CD4-positive, alpha-beta T cell (primary cell): ENCODE data around the gene CDC42BPA. TPM values are rescaled to one million over a fixed set of nuclear protein-coding genes. Genes with fewer than 3 reads are reported as not detected.

Experiments
- ATAC-seq: fragments of 200-7000 bp; cut with Tn5 transposase; one replicate; pipeline ENCODE4 v1.10.0; 2022; ENCODE audit warnings: mild to moderate bottlenecking; ENCODE audit not compliant: poor library complexity
- CTCF ChIA-PET: fragments of 350-600 bp; sonication (Branson Sonifier 250); formaldehyde crosslinking; loops from one replicate; lab custom pipeline; 2021; ENCODE audit warnings: antibody characterized with exemption, inconsistent platforms; lab: Charles Lee
- POLR2A ChIA-PET: fragments of 350-600 bp; sonication (Branson Sonifier 250); formaldehyde crosslinking; loops from one replicate; lab custom pipeline; 2021; ENCODE audit warnings: antibody characterized with exemption, inconsistent platforms; lab: Charles Lee
- DNase-seq, 14 experiments: peaks; one replicate each; pipeline ENCODE4 v3.0.0-alpha.2; 2013 to 2020; ENCODE audit warnings: mixed read lengths in 2 of 14
- H3K27ac ChIP-seq, 2 donors: one replicate each; pipeline versions ENCODE4 v1.5.1 to v1.7.0; 2013; ENCODE audit warnings: low read length in 2 of 2, low read depth in 1 of 2, mild to moderate bottlenecking in 1 of 2
- H3K27me3 ChIP-seq, 2 experiments: 1 replicate in 1 of 2; 2 replicates in 1 of 2; pipeline versions ENCODE4 v1.6.1 to v1.7.0; 2013; ENCODE audit warnings: low read length in 2 of 2, control low read depth in 1 of 2, mild to moderate bottlenecking in 1 of 2, moderate library complexity in 1 of 2; ENCODE audit not compliant: insufficient read depth in 2 of 2, control insufficient read depth in 1 of 2
- H3K36me3 ChIP-seq: one replicate; pipeline ENCODE4 v1.6.1; 2013; ENCODE audit warnings: low read length, control low read depth; ENCODE audit not compliant: insufficient read depth
- H3K4me1 ChIP-seq: one replicate; pipeline ENCODE4 v1.6.1; 2013; ENCODE audit warnings: low read length, control low read depth; ENCODE audit not compliant: insufficient read depth
- H3K4me3 ChIP-seq: one replicate; pipeline ENCODE4 v1.5.1; 2013; ENCODE audit warnings: mild to moderate bottlenecking, low read length, moderate library complexity
- H3K9me3 ChIP-seq, 2 experiments: 1 replicate in 1 of 2; 2 replicates in 1 of 2; pipeline versions ENCODE4 v1.6.1 to v1.7.0; 2013; ENCODE audit warnings: low read length in 2 of 2, mild to moderate bottlenecking in 2 of 2, control low read depth in 1 of 2, moderate library complexity in 1 of 2; ENCODE audit not compliant: control insufficient read depth in 1 of 2, insufficient read depth in 1 of 2
- H3K27ac Mint-ChIP-seq: one replicate; pipeline ENCODE4 v1.8.0; 2020; ENCODE audit warnings: mixed read lengths
- H3K27me3 Mint-ChIP-seq: one replicate; pipeline ENCODE4 v1.8.0; 2021; ENCODE audit warnings: mixed read lengths
- H3K36me3 Mint-ChIP-seq: one replicate; pipeline ENCODE4 v1.8.0; 2021; ENCODE audit warnings: low read depth, mixed read lengths
- H3K4me1 Mint-ChIP-seq: one replicate; pipeline ENCODE4 v1.8.0; 2021; ENCODE audit warnings: low read depth, mixed read lengths
- H3K4me3 Mint-ChIP-seq: one replicate; pipeline ENCODE4 v1.8.0; 2020; ENCODE audit warnings: mild to moderate bottlenecking, mixed read lengths
- H3K9me3 Mint-ChIP-seq: one replicate; pipeline ENCODE4 v1.8.0; 2020; ENCODE audit warnings: mixed read lengths
- intact Hi-C, 2 experiments: fragments of 100-400 bp; cut with DNase I in 1 of 2; cut with micrococcal nuclease in 1 of 2; formaldehyde crosslinking; loops; one replicate each; pipeline versions ENCODE4 v1.15.1 to v1.9.0; 2023 to 2025; cut with DNase I, micrococcal nuclease
- total RNA-seq, 174 experiments: library from RNA in 2 of 174; stranded (reverse) in 2 of 174; gene quantifications; one replicate each; pipeline ENCODE4 v1.2.3 and lab custom pipeline; 2021 to 2026
- TF ChIP-seq, protein P1 (sequence below): fragments of 200-600 bp; IDR thresholded peaks from one replicate; pipeline ENCODE4 v1.8.0; 2022; ENCODE audit warnings: antibody characterized with exemption, mild to moderate bottlenecking

Gene CDC42BPA
- total RNA-seq, 2 experiments from 2014 or later, result 2.2 to 3.0 TPM

DNA sequence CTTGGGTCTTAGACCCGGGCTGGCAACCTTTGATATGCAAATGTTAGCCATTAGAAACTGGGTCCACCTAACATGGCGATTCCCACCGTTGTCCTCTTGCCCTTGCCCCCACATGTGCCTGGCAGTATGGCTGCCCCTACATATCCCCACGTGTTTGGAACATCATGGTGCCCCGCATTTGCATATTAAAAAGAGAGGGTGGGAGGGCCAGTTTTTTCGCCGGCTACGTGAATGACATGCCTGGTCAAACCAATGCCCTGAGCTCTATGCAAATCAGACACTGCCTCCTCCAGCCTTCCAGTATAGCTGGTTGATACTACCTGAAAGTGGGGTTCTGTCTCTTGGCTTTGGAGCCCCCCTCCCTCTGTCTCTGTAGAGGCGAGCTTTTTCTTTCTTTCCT lies 133.0 kb downstream of the CDC42BPA start:
- no peaks in the 10 kb centered on the region for H3K4me1 ChIP-seq
- Mint-ChIP-seq H3K36me3 (no peaks in the 10 kb centered on the region), H3K9me3 (no peaks in the 10 kb centered on the region), H3K27ac (no peak overlapping the region), H3K27me3 (peaks cover 11% of the 10 kb centered on the region), H3K4me1 (no peaks in the 10 kb centered on the region), H3K4me3 (no peak overlapping the region)
- no peaks in the 10 kb centered on the region for H3K9me3 ChIP-seq
- H3K27me3 ChIP-seq, result peaks cover 3 to 15% of the 10 kb centered on the region in 2 experiments
- ATAC-seq (no peak), DNase-seq (no peak)
- POLR2A ChIA-PET, result interaction anchor here (0.6 kb wide), 1 partner anchor 972 kb away, joined by 3 read pairs; no protein-coding TSS in a partner anchor
- TF ChIP-seq, protein P1, sequence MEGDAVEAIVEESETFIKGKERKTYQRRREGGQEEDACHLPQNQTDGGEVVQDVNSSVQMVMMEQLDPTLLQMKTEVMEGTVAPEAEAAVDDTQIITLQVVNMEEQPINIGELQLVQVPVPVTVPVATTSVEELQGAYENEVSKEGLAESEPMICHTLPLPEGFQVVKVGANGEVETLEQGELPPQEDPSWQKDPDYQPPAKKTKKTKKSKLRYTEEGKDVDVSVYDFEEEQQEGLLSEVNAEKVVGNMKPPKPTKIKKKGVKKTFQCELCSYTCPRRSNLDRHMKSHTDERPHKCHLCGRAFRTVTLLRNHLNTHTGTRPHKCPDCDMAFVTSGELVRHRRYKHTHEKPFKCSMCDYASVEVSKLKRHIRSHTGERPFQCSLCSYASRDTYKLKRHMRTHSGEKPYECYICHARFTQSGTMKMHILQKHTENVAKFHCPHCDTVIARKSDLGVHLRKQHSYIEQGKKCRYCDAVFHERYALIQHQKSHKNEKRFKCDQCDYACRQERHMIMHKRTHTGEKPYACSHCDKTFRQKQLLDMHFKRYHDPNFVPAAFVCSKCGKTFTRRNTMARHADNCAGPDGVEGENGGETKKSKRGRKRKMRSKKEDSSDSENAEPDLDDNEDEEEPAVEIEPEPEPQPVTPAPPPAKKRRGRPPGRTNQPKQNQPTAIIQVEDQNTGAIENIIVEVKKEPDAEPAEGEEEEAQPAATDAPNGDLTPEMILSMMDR, result no peak
- CTCF ChIA-PET, result no interaction called here
- intact Hi-C loops, result loop anchor here in 1 of 2 experiments (10.0 kb wide), 1 partner anchor 60 kb away; no protein-coding TSS in a partner anchor
- no peak overlapping the region for H3K4me3 ChIP-seq
- no peak overlapping the region for H3K27ac ChIP-seq
- H3K36me3 ChIP-seq, result no peaks in the 10 kb centered on the region

DNA sequence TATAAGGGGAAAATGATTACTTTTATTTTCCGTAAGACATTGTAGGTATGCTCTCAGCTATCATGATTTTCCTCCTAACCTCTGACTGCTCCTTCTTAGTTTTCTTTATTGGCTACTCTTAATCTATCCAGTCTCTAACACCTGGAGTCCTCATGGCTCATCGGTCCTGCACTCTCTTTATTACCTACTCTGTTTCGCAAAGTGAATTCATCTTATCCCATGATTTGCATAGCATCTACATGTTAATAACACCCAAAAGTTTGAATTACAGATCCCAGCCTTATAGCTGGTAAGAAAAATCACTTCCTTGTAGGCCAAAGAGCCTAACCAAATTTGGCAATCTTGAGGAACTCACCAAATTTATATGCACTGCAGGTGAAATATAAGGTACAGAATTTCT lies 136.3 kb downstream of the CDC42BPA start:
- Mint-ChIP-seq H3K27ac (no peak overlapping the region), H3K27me3 (peaks cover 6% of the 10 kb centered on the region), H3K4me1 (no peaks in the 10 kb centered on the region), H3K4me3 (no peak overlapping the region), H3K9me3 (no peaks in the 10 kb centered on the region), H3K36me3 (no peaks in the 10 kb centered on the region)
- Histone ChIP-seq H3K27me3 (peaks cover 3% of the 10 kb centered on the region in 2 experiments), H3K4me3 (no peak overlapping the region), H3K9me3 (no peaks in the 10 kb centered on the region), H3K4me1 (no peaks in the 10 kb centered on the region), H3K27ac (no peak overlapping the region), H3K36me3 (no peaks in the 10 kb centered on the region)
- CTCF ChIA-PET, result no interaction called here
- ATAC-seq (no peak), DNase-seq (no peak)
- POLR2A ChIA-PET, result no interaction called here
- TF ChIP-seq, protein P1, result no peak
- intact Hi-C loops, result loop anchor here in 1 of 2 experiments (10.0 kb wide), 1 partner anchor 57 kb away; no protein-coding TSS in a partner anchor

DNA sequence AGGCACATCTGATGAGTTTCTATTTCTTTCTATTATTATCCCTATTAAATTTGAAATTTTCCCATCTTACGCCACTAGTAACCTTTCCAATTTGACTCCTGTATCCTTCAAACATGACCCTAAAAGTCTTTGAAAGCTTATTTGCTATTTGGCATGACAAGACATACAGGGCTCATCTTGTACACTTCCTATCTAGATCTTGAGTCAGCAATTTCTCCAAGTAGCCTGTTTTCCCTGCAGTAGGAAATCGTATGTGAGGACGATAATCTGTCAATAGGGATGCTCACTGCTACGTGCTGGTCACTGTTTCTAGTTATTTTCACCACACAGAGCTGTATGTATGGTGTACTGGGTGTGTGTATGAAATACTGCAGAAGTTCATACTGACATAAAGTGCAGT lies 142.7 kb downstream of the CDC42BPA start:
- POLR2A ChIA-PET, result no interaction called here
- H3K36me3 ChIP-seq, result no peaks in the 10 kb centered on the region
- DNase-seq, result no peak

More for the DNA sequence above, 142.7 kb downstream of the CDC42BPA start:
- peaks cover 0 to 3% of the 10 kb centered on the region in 2 experiments for H3K27me3 ChIP-seq
- no peak overlapping the region for H3K4me3 Mint-ChIP-seq
- H3K9me3 Mint-ChIP-seq, result no peaks in the 10 kb centered on the region
- H3K27ac ChIP-seq, result no peak overlapping the region
- no peaks in the 10 kb centered on the region for H3K36me3 Mint-ChIP-seq
- no peaks in the 10 kb centered on the region for H3K9me3 ChIP-seq
- intact Hi-C loops, result no loop called here
- no peak for ATAC-seq
- CTCF ChIA-PET, result no interaction called here
- no peaks in the 10 kb centered on the region for H3K4me1 Mint-ChIP-seq
- TF ChIP-seq, protein P1, result no peak
- H3K27ac Mint-ChIP-seq, result no peak overlapping the region
- no peak overlapping the region for H3K4me3 ChIP-seq
- peaks cover 3% of the 10 kb centered on the region for H3K27me3 Mint-ChIP-seq
- H3K4me1 ChIP-seq, result no peaks in the 10 kb centered on the region
